ENCODE data around the gene FEV. TPM values are rescaled to one million over a fixed set of nuclear protein-coding genes. Genes with fewer than 3 reads are reported as not detected.

Gene FEV
- polyA plus RNA-seq, 2 of the 4 experiments (the other 2 are of a cell fraction), result not detected

DNA sequence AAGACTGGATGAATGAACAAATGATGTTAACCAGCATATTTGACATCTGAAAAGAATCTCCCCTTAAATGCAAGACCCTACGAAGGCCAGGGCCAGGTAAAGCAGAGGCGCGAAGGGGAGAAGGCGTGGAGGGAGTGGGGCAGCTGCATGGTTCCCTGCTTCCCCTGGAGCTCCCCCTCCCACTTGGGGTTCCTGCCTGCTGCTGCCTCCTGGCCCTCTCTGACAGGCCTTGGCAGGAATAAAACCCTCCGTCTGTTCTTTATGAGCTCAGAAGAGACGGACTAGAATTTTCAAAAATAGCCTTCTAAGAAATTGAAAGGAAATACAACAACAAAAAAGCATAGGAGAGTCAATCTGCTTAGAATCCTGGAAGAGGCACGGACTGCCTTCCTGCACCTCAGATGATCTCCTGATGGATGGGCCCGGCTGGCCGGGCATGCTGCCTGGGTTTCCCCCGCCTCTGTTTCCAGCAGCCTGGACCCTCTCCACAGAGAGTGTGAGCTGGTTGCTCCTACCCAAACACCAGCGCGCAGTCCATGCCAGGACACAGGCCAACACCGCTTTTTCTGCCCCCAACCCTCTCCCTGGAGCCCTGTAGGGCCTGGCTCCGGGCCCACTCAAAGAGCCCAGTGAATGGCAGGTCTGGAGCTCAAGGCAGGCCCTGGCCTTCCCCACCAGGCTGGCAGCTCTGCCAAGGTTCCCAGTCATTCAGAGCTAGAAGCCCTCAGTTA lies 32.4 kb upstream of the FEV start:
- Histone ChIP-seq H3K4me3 (no peak overlapping the region), H3K9me3 (no peaks in the 10 kb centered on the region), H3K4me2 (no peak overlapping the region), H3K27ac (no peak overlapping the region), H3K4me1 (no peaks in the 10 kb centered on the region)
- CTCF ChIA-PET, result interaction anchor here (0.7 to 7.8 kb wide), 8 partner anchors 12 to 772 kb away, joined by 3 to 53 read pairs (median 5); no protein-coding TSS in a partner anchor
- no peak for DNase-seq (ENCODE audit: low read depth in 1 of 2, low spot score in 1 of 2)
- TF ChIP-seq TP53 (CRISPR knock-in tag; IDR thresholded peaks at IDR 0.05) (no peak), MYC (IDR thresholded peaks at IDR 0.05; ENCODE audit: borderline replicate concordance, low read length) (no peak), RARB (CRISPR knock-in tag; IDR thresholded peaks at IDR 0.05) (no peak), MAFK (IDR thresholded peaks at IDR 0.05; ENCODE audit: partially characterized antibody) (no peak), HOXB5 (CRISPR knock-in tag; IDR thresholded peaks at IDR 0.05) (no peak), RFX5 (IDR thresholded peaks at IDR 0.05) (no peak), POLR2A (IDR thresholded peaks at IDR 0.05; ENCODE audit: low read length) (no peak), RAD21 (conservative IDR thresholded peaks at IDR 0.05 in 1 of 2, IDR thresholded peaks at IDR 0.05 in 1 of 2) (no peak), NR3C1 (IDR thresholded peaks at IDR 0.05) (no peak), NFE2L2 (conservative IDR thresholded peaks at IDR 0.05; ENCODE audit: low read length) (no peak), CBX2 (IDR thresholded peaks at IDR 0.05; ENCODE audit: borderline replicate concordance, low read depth) (no peak), FOSL2 (IDR thresholded peaks at IDR 0.05) (no peak), FOSL2 (CRISPR knock-in tag; IDR thresholded peaks at IDR 0.05) (no peak), MAZ (IDR thresholded peaks at IDR 0.05; ENCODE audit: borderline replicate concordance, low read depth, low read length) (no peak), EHF (CRISPR knock-in tag; IDR thresholded peaks at IDR 0.05) (no peak), POLR2AphosphoS2 (conservative IDR thresholded peaks at IDR 0.05; ENCODE audit: low read length) (no peak)
- TF ChIP-seq, protein P1, sequence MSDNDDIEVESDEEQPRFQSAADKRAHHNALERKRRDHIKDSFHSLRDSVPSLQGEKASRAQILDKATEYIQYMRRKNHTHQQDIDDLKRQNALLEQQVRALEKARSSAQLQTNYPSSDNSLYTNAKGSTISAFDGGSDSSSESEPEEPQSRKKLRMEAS (IDR thresholded peaks at IDR 0.05), result no peak
- TF ChIP-seq, protein P2, sequence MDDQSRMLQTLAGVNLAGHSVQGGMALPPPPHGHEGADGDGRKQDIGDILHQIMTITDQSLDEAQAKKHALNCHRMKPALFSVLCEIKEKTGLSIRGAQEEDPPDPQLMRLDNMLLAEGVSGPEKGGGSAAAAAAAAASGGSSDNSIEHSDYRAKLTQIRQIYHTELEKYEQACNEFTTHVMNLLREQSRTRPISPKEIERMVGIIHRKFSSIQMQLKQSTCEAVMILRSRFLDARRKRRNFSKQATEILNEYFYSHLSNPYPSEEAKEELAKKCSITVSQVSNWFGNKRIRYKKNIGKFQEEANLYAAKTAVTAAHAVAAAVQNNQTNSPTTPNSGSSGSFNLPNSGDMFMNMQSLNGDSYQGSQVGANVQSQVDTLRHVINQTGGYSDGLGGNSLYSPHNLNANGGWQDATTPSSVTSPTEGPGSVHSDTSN (IDR thresholded peaks at IDR 0.05), result no peak
- TF ChIP-seq, protein P3, sequence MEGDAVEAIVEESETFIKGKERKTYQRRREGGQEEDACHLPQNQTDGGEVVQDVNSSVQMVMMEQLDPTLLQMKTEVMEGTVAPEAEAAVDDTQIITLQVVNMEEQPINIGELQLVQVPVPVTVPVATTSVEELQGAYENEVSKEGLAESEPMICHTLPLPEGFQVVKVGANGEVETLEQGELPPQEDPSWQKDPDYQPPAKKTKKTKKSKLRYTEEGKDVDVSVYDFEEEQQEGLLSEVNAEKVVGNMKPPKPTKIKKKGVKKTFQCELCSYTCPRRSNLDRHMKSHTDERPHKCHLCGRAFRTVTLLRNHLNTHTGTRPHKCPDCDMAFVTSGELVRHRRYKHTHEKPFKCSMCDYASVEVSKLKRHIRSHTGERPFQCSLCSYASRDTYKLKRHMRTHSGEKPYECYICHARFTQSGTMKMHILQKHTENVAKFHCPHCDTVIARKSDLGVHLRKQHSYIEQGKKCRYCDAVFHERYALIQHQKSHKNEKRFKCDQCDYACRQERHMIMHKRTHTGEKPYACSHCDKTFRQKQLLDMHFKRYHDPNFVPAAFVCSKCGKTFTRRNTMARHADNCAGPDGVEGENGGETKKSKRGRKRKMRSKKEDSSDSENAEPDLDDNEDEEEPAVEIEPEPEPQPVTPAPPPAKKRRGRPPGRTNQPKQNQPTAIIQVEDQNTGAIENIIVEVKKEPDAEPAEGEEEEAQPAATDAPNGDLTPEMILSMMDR (IDR thresholded peaks at IDR 0.05), result no peak
- 66% methylated on average over 14 of the region's 14 CpGs for WGBS (ENCODE audit: missing lambda C conversion rate)
- no peak for FAIRE-seq
- no peak for ATAC-seq
- POLR2A ChIA-PET, result no interaction called here

DNA sequence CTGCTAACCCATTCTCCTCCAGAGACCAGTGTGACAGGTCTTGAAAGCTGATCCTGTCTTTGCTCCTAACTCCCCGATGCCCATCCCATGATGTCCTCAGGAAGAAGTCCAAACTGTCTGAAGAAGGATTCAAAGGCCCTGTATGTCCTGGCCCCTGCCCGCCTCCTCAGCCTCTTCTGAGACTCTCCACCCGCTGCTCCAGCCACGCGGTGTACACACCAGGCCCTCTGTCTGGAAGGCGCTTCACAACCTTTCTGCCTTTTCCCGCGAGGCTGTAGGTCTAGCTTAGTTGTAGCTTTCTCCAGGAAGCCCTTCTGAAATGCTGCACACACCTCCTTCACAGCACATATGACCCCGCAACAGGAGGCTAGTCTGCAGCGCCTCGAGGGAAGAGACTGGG lies 31.7 kb upstream of the FEV start:
- ChIA-PET CTCF (interaction anchor here (0.7 to 7.8 kb wide), 8 partner anchors 13 to 771 kb away, joined by 3 to 53 read pairs (median 5); no protein-coding TSS in a partner anchor), POLR2A (no interaction called here)
- Histone ChIP-seq H3K4me2 (no peak overlapping the region), H3K27ac (no peak overlapping the region), H3K9me3 (no peaks in the 10 kb centered on the region), H3K4me3 (no peak overlapping the region), H3K4me1 (no peaks in the 10 kb centered on the region)
- WGBS (ENCODE audit: missing lambda C conversion rate), result 76% methylated on average over 11 of the region's 11 CpGs
- DNase-seq (ENCODE audit: low read depth in 1 of 2, low spot score in 1 of 2), result no peak
- TF ChIP-seq RAD21 (conservative IDR thresholded peaks at IDR 0.05 in 1 of 2, IDR thresholded peaks at IDR 0.05 in 1 of 2), result no peak
- TF ChIP-seq, protein P4, sequence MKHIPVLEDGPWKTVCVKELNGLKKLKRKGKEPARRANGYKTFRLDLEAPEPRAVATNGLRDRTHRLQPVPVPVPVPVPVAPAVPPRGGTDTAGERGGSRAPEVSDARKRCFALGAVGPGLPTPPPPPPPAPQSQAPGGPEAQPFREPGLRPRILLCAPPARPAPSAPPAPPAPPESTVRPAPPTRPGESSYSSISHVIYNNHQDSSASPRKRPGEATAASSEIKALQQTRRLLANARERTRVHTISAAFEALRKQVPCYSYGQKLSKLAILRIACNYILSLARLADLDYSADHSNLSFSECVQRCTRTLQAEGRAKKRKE (CRISPR knock-in tag; IDR thresholded peaks at IDR 0.05; ENCODE audit: low read depth), result no peak
- no peak for TF ChIP-seq FOXS1 (CRISPR knock-in tag; IDR thresholded peaks at IDR 0.05)
- TF ChIP-seq MAZ (IDR thresholded peaks at IDR 0.05; ENCODE audit: borderline replicate concordance, low read depth, low read length), result no peak
- TF ChIP-seq HEYL (CRISPR knock-in tag; IDR thresholded peaks at IDR 0.05), result no peak
- TF ChIP-seq NR3C1 (IDR thresholded peaks at IDR 0.05), result no peak
- TF ChIP-seq TP53 (CRISPR knock-in tag; IDR thresholded peaks at IDR 0.05), result no peak
- TF ChIP-seq POLR2AphosphoS2 (conservative IDR thresholded peaks at IDR 0.05; ENCODE audit: low read length), result no peak
- TF ChIP-seq KDM5A (IDR thresholded peaks at IDR 0.05), result no peak
- TF ChIP-seq RNF2 (IDR thresholded peaks at IDR 0.05; ENCODE audit: borderline replicate concordance, low read depth), result no peak
- FAIRE-seq, result no peak
- ATAC-seq, result no peak

Measured in A549 (cell line).